Left lung (tissue), 10 donors: ENCODE measurements around the gene CFL1. TPM values are rescaled to one million over a fixed set of nuclear protein-coding genes. Genes with fewer than 3 reads are reported as not detected.

Source experiments
- ATAC-seq: fragments of 200-7000 bp; cut with Tn5 transposase; one replicate; pipeline ENCODE4 v1.9.1; 2020; ENCODE audit warnings: moderate library complexity
- DNase-seq, 4 donors: peaks; one replicate each; pipeline ENCODE4 v3.0.0-alpha.2; 2013 to 2020
- H3K27ac ChIP-seq, 2 donors: fragments of 200-600 bp; sonication (generic) in 1 of 2; one replicate each; pipeline versions ENCODE4 v1.5.0 to v1.8.0; 2020 to 2021
- H3K27me3 ChIP-seq, 2 donors: fragments of 200-600 bp; sonication (generic) in 1 of 2; one replicate each; pipeline versions ENCODE4 v1.5.0 to v1.8.0; 2020 to 2021
- H3K36me3 ChIP-seq, 2 donors: fragments of 200-600 bp; sonication (generic) in 1 of 2; one replicate each; pipeline versions ENCODE4 v1.5.0 to v1.8.0; 2020 to 2021
- H3K4me1 ChIP-seq, 2 donors: fragments of 200-600 bp; one replicate each; pipeline ENCODE4 v1.8.0; 2021
- H3K4me3 ChIP-seq, 2 donors: fragments of 200-600 bp; sonication (generic) in 1 of 2; one replicate each; pipeline versions ENCODE4 v1.5.0 to v1.8.0; 2020 to 2021; ENCODE audit warnings: mild to moderate bottlenecking in 1 of 2
- H3K9me3 ChIP-seq, 2 donors: fragments of 200-600 bp; sonication (generic) in 1 of 2; one replicate each; pipeline versions ENCODE4 v1.5.0 to v1.8.0; 2020 to 2021
- CTCF ChIP-seq, 2 donors: fragments of 200-600 bp; sonication (generic) in 1 of 2; IDR thresholded peaks; one replicate each; pipeline versions ENCODE4 v1.5.0 to v1.8.0; 2021; ENCODE audit warnings: antibody characterized with exemption in 2 of 2
- intact Hi-C, 2 donors: fragments of 100-400 bp; cut with DNase I; formaldehyde crosslinking; loops; one replicate each; pipeline versions ENCODE4 v1.11.2 to v1.14.2; 2022
- polyA plus RNA-seq, 6 donors: library from polyadenylated mRNA; unstranded; fragments of 120-200 nt; gene quantifications; one replicate each; pipeline ENCODE4 v1.2.1, GENCODE V29; 2013; ENCODE audit not compliant: insufficient read length in 6 of 6
- total RNA-seq, 2 donors: library from RNA; stranded (reverse); fragmentation: NEBNext Ultra II Directional; extraction: Animal tissue kit (Norgen Biotek cat#: 25700); gene quantifications; one replicate each; pipeline ENCODE4 v1.2.1, GENCODE V29; 2021
- donor health status: DM: no; HTN: yes; CAD: no.
- donor health status: DM: no; HTN: no; CAD: no.

The CFL1 gene
- total and polyA plus RNA-seq, 8 donors: 599 to 1,162 (median 777) TPM

- DNase-seq: peak in 1 of 4 donors; percentile 31
- ATAC-seq: no peak
- H3K27me3 ChIP-seq: no peaks in the 10 kb centered on the region
- intact Hi-C loops: loop anchor here in 1 of 2 donors (10.0 kb wide), 1 partner anchor 100 kb away; no protein-coding TSS in a partner anchor
- no peak overlapping the region for H3K27ac ChIP-seq
- no peak for TF ChIP-seq CTCF (IDR thresholded peaks at IDR 0.05)
- no peak overlapping the region for H3K4me3 ChIP-seq
- peaks cover 0 to 49% of the 10 kb centered on the region in 2 donors for H3K36me3 ChIP-seq
- H3K4me1 ChIP-seq: peaks cover 14 to 49% of the 10 kb centered on the region in 2 donors
- no peaks in the 10 kb centered on the region for H3K9me3 ChIP-seq
Observed at GRCh38 chr11:65885231-65885630, 27.3 kb upstream of the CFL1 start.

- Histone ChIP-seq H3K27me3 (no peaks in the 10 kb centered on the region), H3K4me3 (no peak overlapping the region), H3K4me1 (peaks cover 9 to 48% of the 10 kb centered on the region in 2 donors), H3K27ac (no peak overlapping the region), H3K36me3 (peaks cover 0 to 49% of the 10 kb centered on the region in 2 donors), H3K9me3 (no peaks in the 10 kb centered on the region)
- DNase-seq (peak in 3 of 4 donors; percentile 75 to 95 (median 82)), ATAC-seq (peak; percentile 45)
- intact Hi-C loops: loop anchor here in 1 of 2 donors (10.0 kb wide), 1 partner anchor 100 kb away; no protein-coding TSS in a partner anchor
- peak; percentile 98 to 99 for TF ChIP-seq CTCF (IDR thresholded peaks at IDR 0.05)
Observed at GRCh38 chr11:65884716-65885092, 26.7 kb upstream of the CFL1 start.

- no peak overlapping the region for H3K27ac ChIP-seq
- peaks cover 5 to 45% of the 10 kb centered on the region in 2 donors for H3K4me1 ChIP-seq
- no peak overlapping the region for H3K4me3 ChIP-seq
- ATAC-seq: no peak
- H3K27me3 ChIP-seq: no peaks in the 10 kb centered on the region
- TF ChIP-seq CTCF (IDR thresholded peaks at IDR 0.05): no peak
- intact Hi-C loops: loop anchor here in 1 of 2 donors (10.0 kb wide), 1 partner anchor 101 kb away; no protein-coding TSS in a partner anchor
- H3K9me3 ChIP-seq: no peaks in the 10 kb centered on the region
- DNase-seq: peak in 1 of 4 donors; percentile 57
- H3K36me3 ChIP-seq: peaks cover 0 to 49% of the 10 kb centered on the region in 2 donors
Observed at GRCh38 chr11:65883786-65884715, 26.1 kb upstream of the CFL1 start.

GRCh38 chr11:65883058-65883761 is 25.2 kb upstream of the CFL1 start:
- intact Hi-C loops: loop anchor here in 1 of 2 donors (10.0 kb wide), 1 partner anchor 102 kb away; no protein-coding TSS in a partner anchor
- peak in 1 of 4 donors; percentile 31 for DNase-seq
- peaks cover 5 to 39% of the 10 kb centered on the region in 2 donors for H3K4me1 ChIP-seq
- no peaks in the 10 kb centered on the region for H3K27me3 ChIP-seq
- H3K36me3 ChIP-seq: peaks cover 0 to 49% of the 10 kb centered on the region in 2 donors
- no peak overlapping the region for H3K4me3 ChIP-seq
- ATAC-seq: no peak
- no peaks in the 10 kb centered on the region for H3K9me3 ChIP-seq
- no peak overlapping the region for H3K27ac ChIP-seq
- no peak for TF ChIP-seq CTCF (IDR thresholded peaks at IDR 0.05)
